ENCODE results near the gene PRUNE2.

PRUNE2 gene

GRCh38 chr9:76725885-76726284 lies 180.0 kb downstream of the PRUNE2 start:
- no peak for DNase-seq

GRCh38 chr9:76725011-76725546 lies 180.8 kb downstream of the PRUNE2 start:
- no peak for DNase-seq

- DNase-seq = no peak
Observed at GRCh38 chr9:76720245-76720644, 185.7 kb downstream of the PRUNE2 start.

DNA sequence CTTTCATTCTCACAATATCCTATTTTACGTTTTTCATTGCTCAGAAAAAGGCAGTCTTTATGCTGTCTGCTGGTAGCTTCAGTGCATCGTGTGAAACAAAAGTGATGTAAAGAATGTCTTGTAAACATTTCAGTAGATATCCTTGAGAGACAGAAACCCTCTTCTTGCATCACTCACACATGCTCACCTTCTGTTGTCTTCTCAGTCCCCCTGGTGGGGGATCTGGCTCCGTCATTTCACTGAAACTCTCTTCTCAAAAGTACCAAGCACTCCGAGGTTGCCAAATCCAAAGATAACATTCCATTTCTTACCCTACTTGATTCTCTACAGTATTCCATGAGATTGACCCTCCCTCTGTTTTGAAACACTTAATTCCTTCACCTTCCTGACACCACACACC lies 187.7 kb downstream of the PRUNE2 start:
- DNase-seq = no peak

DNA sequence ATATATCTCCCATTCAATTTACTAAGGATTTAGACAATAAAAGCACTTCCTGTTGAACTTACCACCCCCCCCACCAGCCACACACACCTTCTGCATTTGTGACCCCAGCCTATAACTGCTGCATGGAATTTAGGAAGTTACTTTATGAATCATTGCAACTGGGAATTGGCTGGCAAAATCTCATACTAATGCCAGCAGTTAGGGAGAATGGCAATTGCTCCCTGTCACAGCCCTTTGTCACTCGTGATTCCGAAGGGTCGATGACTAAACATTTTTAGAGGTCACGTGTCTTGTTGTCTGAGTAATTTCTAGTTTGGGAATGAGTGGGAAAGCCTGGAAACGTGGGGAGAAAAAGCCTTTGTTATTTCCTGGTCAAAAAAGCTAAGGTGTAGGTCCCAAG lies 188.3 kb downstream of the PRUNE2 start:
- DNase-seq = no peak

GRCh38 chr9:76717176-76717575 lies 188.7 kb downstream of the PRUNE2 start:
- no peak for DNase-seq

- DNase-seq = no peak
Observed at GRCh38 chr9:76716085-76716672, 189.7 kb downstream of the PRUNE2 start.

DNA sequence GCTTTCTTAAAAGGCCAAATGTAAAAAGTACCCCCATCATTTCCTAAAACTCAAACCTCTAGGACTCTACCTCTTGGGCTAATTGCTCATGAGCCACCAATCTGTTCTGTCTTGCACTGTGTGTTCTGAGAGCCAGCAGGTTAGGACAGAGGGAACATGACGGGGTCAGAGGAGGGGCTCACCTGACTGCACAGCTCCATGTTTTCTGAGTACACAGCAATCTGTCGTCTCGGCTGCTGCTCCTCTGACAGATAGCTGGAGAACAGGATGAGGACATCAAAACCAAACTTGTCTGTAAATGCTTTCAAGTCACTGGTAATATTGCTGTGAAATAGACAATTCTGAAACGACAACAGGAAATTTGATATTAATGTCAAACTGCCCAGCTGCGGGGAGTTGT lies 192.5 kb downstream of the PRUNE2 start:
- no peak for DNase-seq

- DNase-seq = no peak
Observed at GRCh38 chr9:76709020-76709419, 196.9 kb downstream of the PRUNE2 start.

- no peak for DNase-seq
Observed at GRCh38 chr9:76707510-76707909, 198.4 kb downstream of the PRUNE2 start.

GRCh38 chr9:76704593-76705204 lies 201.2 kb downstream of the PRUNE2 start:
- DNase-seq = peak; percentile 7

DNA sequence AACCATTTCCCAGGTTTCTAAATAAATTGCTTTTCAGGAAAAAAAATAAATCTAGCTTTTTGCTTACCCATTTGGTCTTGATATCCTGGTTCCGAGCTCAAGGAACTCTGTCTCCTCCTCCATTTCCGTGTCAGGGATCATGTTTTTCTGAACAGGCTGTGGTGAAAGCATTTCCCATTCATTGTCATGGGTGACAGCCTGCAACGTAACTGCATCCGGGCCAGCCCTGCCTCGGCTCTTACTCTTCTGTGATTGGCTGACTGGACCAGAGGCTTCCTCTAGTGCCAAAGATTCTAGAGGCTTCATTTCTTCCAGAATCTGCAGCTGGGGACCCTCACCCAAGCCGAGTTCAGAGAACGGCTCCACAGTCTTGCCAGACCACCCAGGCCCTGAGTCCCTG lies 202.6 kb downstream of the PRUNE2 start:
- no peak for DNase-seq

GRCh38 chr9:76701441-76702039 lies 204.4 kb downstream of the PRUNE2 start:
- DNase-seq = no peak

DNA sequence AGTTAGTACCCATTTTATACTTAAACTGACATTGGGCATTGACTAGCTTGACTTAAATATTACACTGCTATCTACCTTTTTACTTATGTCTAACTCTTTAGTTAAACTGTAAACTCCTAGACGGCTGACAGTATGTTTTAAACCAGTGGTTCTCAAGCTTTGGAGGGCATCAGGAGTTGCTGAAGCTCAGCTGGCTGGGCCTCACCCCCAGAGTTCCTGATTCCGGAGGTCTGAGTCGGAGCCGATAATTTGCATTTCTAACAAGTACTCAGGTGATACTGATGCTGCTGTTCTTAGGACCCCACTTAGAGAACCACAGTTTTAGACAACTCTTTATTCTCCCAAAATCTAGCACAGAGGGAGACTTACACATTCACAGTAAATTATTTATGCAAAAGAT lies 205.0 kb downstream of the PRUNE2 start:
- DNase-seq = no peak

DNA sequence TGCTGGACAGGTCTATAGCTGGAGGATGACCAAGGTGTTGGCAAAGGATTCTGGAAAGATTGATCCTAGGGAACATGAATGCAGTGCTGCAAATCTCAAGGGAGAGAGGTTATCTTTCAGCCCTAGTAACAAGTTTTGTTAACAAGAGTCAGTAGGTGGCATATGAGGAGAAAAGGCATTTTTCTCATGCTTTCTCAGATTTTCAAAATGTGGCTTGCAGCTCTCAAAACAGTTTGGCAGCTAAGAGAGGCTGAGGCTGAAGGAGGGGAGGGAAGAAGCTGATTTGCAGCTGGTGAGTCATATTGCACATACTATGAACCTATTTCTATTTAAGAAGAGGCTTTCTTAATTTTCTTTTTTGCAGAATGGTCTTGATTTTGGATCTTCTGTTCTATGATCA lies 205.9 kb downstream of the PRUNE2 start:
- DNase-seq = no peak

DNA sequence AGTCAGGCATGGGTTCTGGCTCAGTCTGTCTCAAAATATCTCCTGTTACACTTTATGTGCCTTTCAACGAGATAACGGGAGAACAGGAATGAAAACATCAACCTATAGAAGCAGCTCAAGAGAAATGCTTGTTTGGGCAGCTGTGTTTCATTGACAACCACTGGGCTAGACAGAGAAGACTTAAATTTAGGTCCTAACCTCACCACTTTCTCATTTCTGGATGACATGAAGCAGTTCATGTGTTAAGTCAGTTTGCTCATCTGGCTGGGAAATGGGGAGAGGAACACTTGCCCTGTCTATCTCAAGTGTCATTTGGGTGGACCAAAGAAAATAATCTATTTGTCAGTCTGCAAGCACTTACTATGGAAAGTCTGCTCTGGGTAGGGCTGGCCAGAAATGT lies 208.4 kb downstream of the PRUNE2 start:
- DNase-seq = no peak

DNA sequence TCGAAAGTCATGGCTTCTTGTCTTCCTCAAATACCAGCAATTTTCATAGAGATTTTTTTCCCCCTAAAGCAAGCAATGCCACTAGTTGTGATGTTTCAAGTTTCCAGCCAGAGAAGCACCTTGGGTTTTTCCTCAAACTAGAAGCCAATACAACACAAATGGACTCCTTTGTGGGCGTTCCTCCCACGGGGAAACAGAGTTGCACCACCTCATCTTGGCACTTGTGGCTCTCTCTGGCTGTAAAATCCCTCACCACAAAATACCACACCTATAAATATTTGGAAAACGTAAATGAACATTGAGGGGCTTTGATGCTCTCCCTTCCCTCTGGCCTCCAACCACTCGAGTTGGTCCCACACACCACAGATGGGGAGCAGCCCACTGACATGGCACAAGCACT lies 208.8 kb downstream of the PRUNE2 start:
- no peak for DNase-seq

DNA sequence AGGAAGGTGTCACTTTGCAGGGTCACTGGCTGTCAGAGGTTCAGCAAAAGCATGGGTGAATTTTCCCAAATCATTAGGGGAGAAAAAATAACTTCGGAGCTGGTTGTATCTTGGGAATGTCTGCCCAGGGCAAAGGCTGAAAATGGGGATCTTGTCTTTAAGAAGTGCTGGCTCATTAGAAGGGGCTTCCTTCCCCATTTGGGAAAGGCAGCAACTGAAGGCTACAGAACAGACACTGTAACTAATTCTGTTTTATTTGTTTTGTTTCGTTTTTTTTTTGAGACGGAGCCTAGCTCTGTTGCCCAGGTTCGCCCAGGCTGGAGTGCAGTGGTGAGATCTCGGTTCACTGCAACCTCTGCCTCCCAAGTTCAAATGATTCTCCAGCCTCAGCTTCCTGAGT lies 212.0 kb downstream of the PRUNE2 start:
- no peak for DNase-seq

- DNase-seq = no peak
Observed at GRCh38 chr9:76692458-76693129, 213.3 kb downstream of the PRUNE2 start.

DNA sequence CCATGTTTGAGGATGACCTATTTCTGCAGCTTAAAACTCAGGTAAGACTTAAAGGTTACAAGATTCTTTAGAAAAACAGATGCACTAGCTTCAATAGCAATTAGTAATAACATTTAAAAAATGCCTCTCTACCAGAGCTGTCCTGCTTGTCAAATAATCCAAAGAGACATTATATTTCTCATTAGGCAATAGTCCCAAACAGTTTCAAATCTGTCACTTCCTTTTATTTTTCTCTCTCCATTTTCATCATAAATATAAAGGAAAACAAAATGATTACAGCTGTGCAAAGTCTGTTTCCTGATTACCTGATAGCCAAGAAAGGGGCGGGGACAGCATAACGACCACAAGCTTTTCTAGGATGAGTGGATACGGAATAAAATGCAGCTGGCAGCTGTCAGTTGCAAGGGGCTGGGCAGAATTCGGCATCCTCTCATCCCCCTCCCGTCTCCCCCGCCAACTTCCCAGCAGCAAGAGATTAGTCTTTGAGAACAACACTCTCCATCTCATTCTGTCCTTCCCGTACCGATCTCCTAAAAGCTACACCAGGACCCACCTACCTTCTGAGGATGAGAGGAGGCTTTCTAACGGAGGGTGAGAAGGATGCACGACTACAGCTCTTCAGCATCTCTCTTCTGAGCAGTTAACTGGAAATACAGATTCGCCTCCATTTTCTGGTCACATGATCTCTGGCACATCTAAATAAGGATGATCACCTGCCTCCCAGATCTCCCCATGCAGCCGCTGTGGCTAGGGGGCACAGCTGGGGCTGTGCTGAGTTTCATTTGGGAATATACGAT lies 214.2 kb downstream of the PRUNE2 start:
- no peak for DNase-seq

GRCh38 chr9:76690973-76691370 lies 214.9 kb downstream of the PRUNE2 start:
- DNase-seq = no peak

GRCh38 chr9:76690246-76690972 lies 215.5 kb downstream of the PRUNE2 start:
- DNase-seq = no peak
